HepG2 (cell line): ENCODE results near the gene SLC5A4. TPM values are rescaled to one million over a fixed set of nuclear protein-coding genes. Genes with fewer than 3 reads are reported as not detected.

Source experiments
- BCL3 ChIP-seq: sonication (generic); formaldehyde crosslinking; IDR thresholded peaks from 2 replicates; pipeline ENCODE4 v1.5.1; 2020; ENCODE audit warnings: mild to moderate bottlenecking, missing genetic modification reagents, moderate library complexity
- GTF2F1 ChIP-seq: fragments of 150-350 bp; IDR thresholded peaks from 2 replicates; pipeline ENCODE4 v1.6.1; 2014; ENCODE audit warnings: low read length
- HIC2 ChIP-seq: sonication (generic); formaldehyde crosslinking; IDR thresholded peaks from 2 replicates; pipeline ENCODE4 v1.9.0; 2022; ENCODE audit warnings: low read depth, missing genetic modification reagents
- HNF4A ChIP-seq: sonication (generic); formaldehyde crosslinking; IDR thresholded peaks from 2 replicates; pipeline ENCODE4 v1.4.0; 2020; ENCODE audit warnings: missing genetic modification reagents
- PHF21A ChIP-seq: sonication (generic); formaldehyde crosslinking; IDR thresholded peaks from 2 replicates; pipeline ENCODE4 v1.5.0; 2020; ENCODE audit warnings: mild to moderate bottlenecking, missing genetic modification reagents
- PRDM10 ChIP-seq: sonication (generic); formaldehyde crosslinking; IDR thresholded peaks from 2 replicates; pipeline ENCODE4 v1.4.0; 2020; ENCODE audit warnings: low read depth, missing genetic modification reagents
- SRY ChIP-seq: sonication (generic); formaldehyde crosslinking; IDR thresholded peaks from 2 replicates; pipeline ENCODE4 v1.8.0; 2022; ENCODE audit warnings: mild to moderate bottlenecking, missing genetic modification reagents
- TBX2 ChIP-seq: sonication (generic); formaldehyde crosslinking; IDR thresholded peaks from 2 replicates; pipeline ENCODE4 v1.5.0; 2020; ENCODE audit warnings: missing genetic modification reagents, mild to moderate bottlenecking, borderline replicate concordance
- TEAD2 ChIP-seq: sonication (generic); formaldehyde crosslinking; IDR thresholded peaks from 2 replicates; pipeline ENCODE4 v1.9.0; 2021; ENCODE audit warnings: missing genetic modification reagents
- XBP1 ChIP-seq: sonication (generic); formaldehyde crosslinking; IDR thresholded peaks from 2 replicates; pipeline ENCODE4 v1.5.0; 2020; ENCODE audit warnings: missing genetic modification reagents
- ZBTB14 ChIP-seq: sonication (generic); formaldehyde crosslinking; IDR thresholded peaks from 2 replicates; pipeline ENCODE4 v1.4.0; 2020; ENCODE audit warnings: missing genetic modification reagents
- ZBTB7A ChIP-seq: sonication (generic); formaldehyde crosslinking; IDR thresholded peaks from 2 replicates; pipeline ENCODE4 v1.8.0; 2022; ENCODE audit warnings: mild to moderate bottlenecking, missing genetic modification reagents
- ZNF142 ChIP-seq: sonication (generic); formaldehyde crosslinking; IDR thresholded peaks from 2 replicates; pipeline ENCODE4 v1.4.0; 2020; ENCODE audit warnings: missing genetic modification reagents
- ZNF234 ChIP-seq: sonication (generic); formaldehyde crosslinking; conservative IDR thresholded peaks from 2 replicates; pipeline ENCODE4 v1.5.1; 2020; ENCODE audit warnings: mild to moderate bottlenecking, missing genetic modification reagents
- ZNF501 ChIP-seq: sonication (generic); formaldehyde crosslinking; IDR thresholded peaks from 2 replicates; pipeline ENCODE4 v1.5.1; 2020; ENCODE audit warnings: mild to moderate bottlenecking, moderate library complexity, missing genetic modification reagents
- ZNF660 ChIP-seq: sonication (generic); formaldehyde crosslinking; IDR thresholded peaks from 2 replicates; pipeline ENCODE4 v1.5.1; 2020; ENCODE audit warnings: mild to moderate bottlenecking, low read depth, missing genetic modification reagents, borderline replicate concordance
- ZNF766 ChIP-seq: sonication (generic); formaldehyde crosslinking; IDR thresholded peaks from 2 replicates; pipeline ENCODE4 v1.5.0; 2020; ENCODE audit warnings: missing genetic modification reagents, borderline replicate concordance
- polyA plus RNA-seq, 8 experiments: library from polyadenylated mRNA; depleted of rRNA in 3 of 8; stranded (reverse) in 7 of 8; unstranded in 1 of 8; fragments of >200 nt; fragmentation: Illumina TruSeq in 4 of 8; extraction: Trizol in 4 of 8; gene quantifications; 2 replicates each; pipeline versions ENCODE4 v1.2.1 to v1.2.3, GENCODE V29; 2011 to 2016; ENCODE audit warnings: low read depth in 4 of 8, missing spikeins in 1 of 8, mixed read lengths in 1 of 8; ENCODE audit not compliant: insufficient read depth in 1 of 8
- total RNA-seq, 5 experiments: library from RNA; depleted of rRNA; stranded (reverse); fragments of >200 nt; fragmentation: Illumina TruSeq; extraction: Trizol; gene quantifications; 2 replicates each; pipeline ENCODE4 v1.2.3, GENCODE V29; 2016; ENCODE audit warnings: low read depth in 1 of 5

The SLC5A4 gene
- total and polyA plus RNA-seq, 2 of the 13 experiments (the other 11 are each of a cell fraction or from before 2014, with no cell fraction given): not detected

GRCh38 chr22:32249231-32249630, 5.9 kb downstream of the SLC5A4 start (continued):
- TF ChIP-seq BCL3 (CRISPR knock-in tag) (no peak), ZNF766 (no peak), PHF21A (CRISPR knock-in tag) (no peak), GTF2F1 (no peak), TBX2 (peak; percentile 38; the same call in 1 of the 2 replicates), XBP1 (CRISPR knock-in tag) (no peak), PRDM10 (CRISPR knock-in tag) (no peak), SRY (CRISPR knock-in tag) (no peak), ZNF234 (CRISPR knock-in tag) (no peak), ZNF501 (CRISPR knock-in tag) (no peak), HIC2 (CRISPR knock-in tag) (peak; percentile 34; the same call in 1 of the 2 replicates), ZNF142 (CRISPR knock-in tag) (no peak), HNF4A (CRISPR knock-in tag) (peak; percentile 78), ZBTB14 (CRISPR knock-in tag) (no peak), ZNF660 (CRISPR knock-in tag) (no peak), TEAD2 (CRISPR knock-in tag) (no peak), ZBTB7A (CRISPR knock-in tag) (no peak)
